ENCODE results near the gene PCGF1. TPM values are rescaled to one million over a fixed set of nuclear protein-coding genes. Genes with fewer than 3 reads are reported as not detected.
A peak's percentile ranks its signal among the peaks of the same experiment; 100 is the strongest.

PCGF1 gene
- polyA plus RNA-seq, 1 experiment, result 30.6 TPM

DNA sequence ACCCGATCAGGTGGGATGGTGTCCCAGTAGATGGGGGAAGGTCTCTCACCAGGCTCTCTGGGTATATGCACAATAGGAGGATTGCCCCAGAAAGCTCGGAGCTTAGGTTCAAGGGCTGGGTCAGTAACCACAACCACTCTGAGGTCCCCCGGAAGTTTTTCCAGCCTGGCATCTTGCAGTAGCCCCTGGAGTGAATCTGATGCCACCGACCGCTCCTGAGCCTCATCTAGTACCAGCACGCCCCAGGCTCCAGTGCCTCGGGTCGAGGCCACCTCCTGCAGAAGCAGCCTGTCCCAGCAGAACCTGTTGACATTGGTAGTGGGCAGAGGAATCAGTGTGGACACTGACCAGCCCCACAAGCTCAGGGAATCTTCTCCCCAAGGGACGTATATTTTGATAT, 16.5 kb upstream of the PCGF1 start:
- DNase-seq (ENCODE audit: low read depth), result no peak
- ChIA-PET CTCF (no interaction called here), POLR2A (no interaction called here)
- TF ChIP-seq CTCF (IDR thresholded peaks at IDR 0.05; ENCODE audit: insufficient read depth, low read depth, low read length), result no peak
- Histone ChIP-seq H3K36me3 (ENCODE audit: control insufficient read depth, insufficient read depth, low read length) (peaks cover 18% of the 10 kb centered on the region), H3K4me3 (ENCODE audit: low read depth, low read length) (no peak overlapping the region), H3K27me3 (ENCODE audit: control insufficient read depth, insufficient read depth, low read length) (peaks cover 16% of the 10 kb centered on the region)

DNA sequence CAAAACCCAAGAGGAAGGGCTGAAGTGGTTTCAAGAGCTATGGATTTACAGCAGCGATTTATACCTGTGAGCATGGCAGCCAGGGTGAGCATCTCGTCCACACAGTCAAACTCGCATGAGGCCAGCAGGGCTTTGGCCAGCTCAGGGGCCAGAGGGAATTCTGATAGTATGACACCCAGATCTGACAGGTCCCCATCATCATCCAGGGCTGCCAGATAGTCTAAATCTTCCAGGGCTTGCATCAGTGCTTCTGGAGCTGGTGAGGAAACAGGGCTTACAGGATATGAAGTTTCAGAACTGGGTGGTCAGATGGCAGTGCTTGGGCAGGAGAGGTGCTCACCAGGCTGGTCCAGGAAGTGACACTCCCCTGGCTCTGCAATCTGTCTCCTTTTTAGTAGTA, 15.0 kb upstream of the PCGF1 start:
- Histone ChIP-seq H3K36me3 (ENCODE audit: control insufficient read depth, insufficient read depth, low read length) (peaks cover 17% of the 10 kb centered on the region), H3K27me3 (ENCODE audit: control insufficient read depth, insufficient read depth, low read length) (peaks cover 28% of the 10 kb centered on the region), H3K4me3 (ENCODE audit: low read depth, low read length) (no peak overlapping the region)
- ChIA-PET POLR2A (interaction anchor here (0.6 kb wide), 1 partner anchor 62 kb away, joined by 8 read pairs; no protein-coding TSS in a partner anchor), CTCF (interaction anchor here (2.6 kb wide), 1 partner anchor 40 kb away, joined by 10 read pairs; the partner anchor contains the start of genes CCDC142 and TTC31)
- no peak for TF ChIP-seq CTCF (IDR thresholded peaks at IDR 0.05; ENCODE audit: insufficient read depth, low read depth, low read length)
- no peak for DNase-seq (ENCODE audit: low read depth)

- ChIA-PET CTCF (no interaction called here), POLR2A (no interaction called here)
- DNase-seq (ENCODE audit: low read depth), result no peak
- peaks cover 62% of the 10 kb centered on the region for H3K27me3 ChIP-seq (ENCODE audit: control insufficient read depth, insufficient read depth, low read length)
- no peak overlapping the region for H3K4me3 ChIP-seq (ENCODE audit: low read depth, low read length)
- H3K36me3 ChIP-seq (ENCODE audit: control insufficient read depth, insufficient read depth, low read length), result no peaks in the 10 kb centered on the region; the same call in 1 of the 2 replicates
- no peak for TF ChIP-seq CTCF (IDR thresholded peaks at IDR 0.05; ENCODE audit: insufficient read depth, low read depth, low read length)
Measured at GRCh38 chr2:74516650-74517049, 9.2 kb upstream of the PCGF1 start.

DNA sequence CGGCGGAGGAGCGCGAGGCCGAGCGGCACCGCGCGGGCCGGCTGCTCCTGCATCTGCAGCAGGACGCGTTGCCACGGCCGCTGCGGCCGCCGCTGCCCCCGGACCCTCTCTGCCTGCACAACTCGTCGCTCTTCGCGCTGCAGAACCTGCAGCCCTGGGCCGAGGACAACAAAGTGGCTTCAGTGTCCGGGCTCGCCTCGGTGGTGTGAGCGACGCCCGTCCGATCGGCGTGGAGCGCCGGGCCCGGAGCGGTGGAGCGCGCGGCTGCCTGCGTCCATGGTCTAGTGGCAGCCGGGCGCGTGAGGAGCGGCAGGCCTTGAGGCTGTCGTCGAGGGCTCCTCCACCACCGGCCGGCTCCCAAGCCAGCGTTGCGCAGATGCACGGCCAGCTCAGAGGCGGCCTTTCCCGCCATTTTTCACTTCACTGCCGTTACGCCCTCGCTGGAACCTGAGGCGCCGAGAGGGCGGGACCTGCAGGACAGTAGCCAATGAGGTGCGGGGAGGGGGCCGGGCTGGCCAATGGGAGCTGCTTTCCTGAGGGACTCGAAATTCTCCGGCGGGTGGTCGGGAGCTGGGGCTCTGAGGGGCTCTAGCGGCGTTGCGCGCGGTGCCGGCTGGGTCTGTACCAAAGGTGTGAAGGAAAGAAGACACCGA, 8.6 kb upstream of the PCGF1 start:
- H3K4me3 ChIP-seq (ENCODE audit: low read depth, low read length), result peak overlapping the region; percentile 2; the same call in 1 of the 2 replicates
- CTCF ChIA-PET, result no interaction called here
- POLR2A ChIA-PET, result no interaction called here
- no peak for DNase-seq (ENCODE audit: low read depth)
- H3K27me3 ChIP-seq (ENCODE audit: control insufficient read depth, insufficient read depth, low read length), result peaks cover 62% of the 10 kb centered on the region
- no peak for TF ChIP-seq CTCF (IDR thresholded peaks at IDR 0.05; ENCODE audit: insufficient read depth, low read depth, low read length)
- no peaks in the 10 kb centered on the region; the same call in 1 of the 2 replicates for H3K36me3 ChIP-seq (ENCODE audit: control insufficient read depth, insufficient read depth, low read length)

DNA sequence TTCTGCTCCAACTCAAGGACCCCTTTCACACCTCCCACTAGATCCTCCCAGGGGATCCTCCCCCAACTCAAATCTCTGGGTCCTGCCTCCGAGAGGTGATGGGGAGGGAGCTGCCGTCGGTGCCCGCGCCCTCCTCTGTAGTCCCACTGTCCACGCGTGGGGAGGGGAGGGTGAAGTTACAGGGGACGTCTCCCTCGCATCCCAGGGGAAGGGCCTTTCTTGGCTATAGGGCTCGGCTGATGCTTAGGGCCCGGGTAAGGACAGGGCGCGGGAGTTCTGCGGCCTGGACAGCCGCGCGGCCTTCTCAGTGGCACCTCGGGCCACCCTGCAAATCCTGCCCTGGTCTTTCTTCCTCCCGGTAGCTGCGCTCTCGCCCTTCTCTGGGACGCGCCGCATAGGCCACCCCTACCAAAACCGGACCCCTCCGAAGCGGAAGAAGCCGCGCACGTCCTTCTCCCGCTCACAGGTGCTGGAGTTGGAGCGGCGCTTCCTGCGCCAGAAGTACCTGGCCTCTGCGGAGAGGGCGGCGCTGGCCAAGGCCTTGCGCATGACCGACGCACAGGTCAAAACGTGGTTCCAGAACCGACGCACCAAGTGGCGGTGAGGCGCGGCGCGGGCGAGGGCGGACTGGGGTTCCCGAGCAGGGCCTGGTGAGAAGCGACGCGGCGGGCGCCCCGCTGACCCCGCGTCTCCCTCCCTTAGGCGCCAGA, 7.9 kb upstream of the PCGF1 start:
- CTCF ChIA-PET, result no interaction called here
- no peak for DNase-seq (ENCODE audit: low read depth)
- POLR2A ChIA-PET, result no interaction called here

More for the DNA sequence above, 7.9 kb upstream of the PCGF1 start:
- no peak for TF ChIP-seq CTCF (IDR thresholded peaks at IDR 0.05; ENCODE audit: insufficient read depth, low read depth, low read length)
- Histone ChIP-seq H3K27me3 (ENCODE audit: control insufficient read depth, insufficient read depth, low read length) (peaks cover 60% of the 10 kb centered on the region), H3K4me3 (ENCODE audit: low read depth, low read length) (no peak overlapping the region), H3K36me3 (ENCODE audit: control insufficient read depth, insufficient read depth, low read length) (no peaks in the 10 kb centered on the region; the same call in 1 of the 2 replicates)

Data from BJ (cell line).